Tibial nerve (tissue), 3 donors: ENCODE measurements around the gene RNF126.

Source experiments
- CTCF ChIP-seq, 5 experiments: fragments of 200-600 bp in 3 of 5; fragments of 450-650 bp in 2 of 5; sonication (generic) in 3 of 5; IDR thresholded peaks; one replicate each; pipeline ENCODE4 v1.5.1; 2016 to 2019; ENCODE audit warnings: antibody characterized with exemption in 5 of 5, mild to moderate bottlenecking in 3 of 5, moderate library complexity in 2 of 5
- POLR2A ChIP-seq, 2 donors: fragments of 450-650 bp; IDR thresholded peaks; one replicate each; pipeline ENCODE4 v1.6.1; 2017; ENCODE audit warnings: antibody characterized with exemption in 2 of 2, mild to moderate bottlenecking in 2 of 2, moderate library complexity in 2 of 2

GRCh38 chr19:688992-689391 lies 26.0 kb upstream of the RNF126 start:
- TF ChIP-seq CTCF (IDR thresholded peaks at IDR 0.05) (no peak), POLR2A (IDR thresholded peaks at IDR 0.05) (no peak)
